K562 (cell line): Measurements from ENCODE around the gene SIRT7. TPM values are rescaled to one million over a fixed set of nuclear protein-coding genes. Genes with fewer than 3 reads are reported as not detected.

Experiments
- ATF1 ChIP-seq, 2 experiments: fragments of 450-650 bp in 1 of 2; IDR thresholded peaks; 2 replicates each; pipeline ENCODE4 v1.6.1; 2016; ENCODE audit warnings: missing compliant biosample characterization in 1 of 2, missing genetic modification characterization in 1 of 2
- ELF1 ChIP-seq: fragments of 200-800 bp; sonication (Bioruptor generic); IDR thresholded peaks from 2 replicates; pipeline ENCODE4 v1.6.1; 2016; ENCODE audit warnings: missing genetic modification characterization, missing compliant biosample characterization
- TEAD1 ChIP-seq, 2 experiments: fragments of 450-650 bp in 1 of 2; sonication (generic) in 1 of 2; formaldehyde crosslinking; IDR thresholded peaks; 2 replicates each; pipeline versions ENCODE4 v1.4.0 to v1.8.0; 2020 to 2022; ENCODE audit warnings: mild to moderate bottlenecking in 2 of 2, missing genetic modification reagents in 1 of 2
- TEAD4 ChIP-seq, 2 experiments: sonication (generic) in 1 of 2; formaldehyde crosslinking in 1 of 2; IDR thresholded peaks; 2 replicates each; pipeline versions ENCODE4 v1.6.1 to v1.8.0; 2012 to 2022; ENCODE audit warnings: borderline replicate concordance in 1 of 2, inconsistent platforms in 1 of 2, low read length in 1 of 2, mild to moderate bottlenecking in 1 of 2, missing genetic modification reagents in 1 of 2
- ZBTB7A ChIP-seq: IDR thresholded peaks from 2 replicates; pipeline ENCODE4 v1.6.1; 2011; ENCODE audit warnings: low read depth, mild to moderate bottlenecking, low read length, moderate library complexity, borderline replicate concordance; ENCODE audit not compliant: control insufficient read depth
- ZNF23 ChIP-seq: fragments of 250-450 bp; sonication (Bioruptor Pico); IDR thresholded peaks from 2 replicates; pipeline ENCODE4 v1.4.0; 2020; ENCODE audit warnings: mild to moderate bottlenecking
- polyA plus RNA-seq, 8 experiments: library from polyadenylated mRNA; depleted of rRNA in 4 of 8; stranded (reverse) in 5 of 8; unstranded in 3 of 8; fragments of >200 nt; fragmentation: Nextera tagmentation in 2 of 8; fragmentation: Illumina TruSeq in 1 of 8; extraction: Ambion mirVana in 2 of 8; extraction: Trizol in 1 of 8; gene quantifications; 2 replicates each; pipeline versions ENCODE4 v1.2.1 to v1.2.3, GENCODE V29; 2011 to 2014; ENCODE audit warnings: inconsistent platforms in 1 of 8, missing spikeins in 1 of 8
- total RNA-seq, 7 experiments: library from RNA; depleted of rRNA in 6 of 7; stranded (reverse); fragments of >200 nt in 6 of 7; fragmentation: Illumina TruSeq in 2 of 7; extraction: Trizol in 2 of 7; gene quantifications; 2 replicates each; pipeline versions ENCODE4 v1.2.1 to v1.2.3, GENCODE V29; 2011 to 2021; ENCODE audit warnings: low replicate concordance in 1 of 7
- TF ChIP-seq, protein P1 (sequence below): fragments of 200-800 bp; sonication (Bioruptor generic); IDR thresholded peaks from 2 replicates; pipeline ENCODE4 v1.6.1; 2017; ENCODE audit warnings: missing genetic modification characterization, missing compliant biosample characterization
- TF ChIP-seq, protein P2 (sequence below), 2 experiments: IDR thresholded peaks in 1 of 2; conservative IDR thresholded peaks in 1 of 2; 2 replicates each; pipeline ENCODE4 v1.6.1; 2016; ENCODE audit warnings: low read depth in 2 of 2, mild to moderate bottlenecking in 1 of 2, missing compliant biosample characterization in 1 of 2, missing genetic modification characterization in 1 of 2, moderate library complexity in 1 of 2
- TF ChIP-seq, protein P3 (sequence below): sonication (generic); formaldehyde crosslinking; IDR thresholded peaks from 2 replicates; pipeline ENCODE4 v1.8.0; 2023; ENCODE audit warnings: mild to moderate bottlenecking, missing genetic modification reagents
- TF ChIP-seq, protein P4 (sequence below): fragments of 250-450 bp; sonication (Bioruptor Pico); IDR thresholded peaks from 2 replicates; pipeline ENCODE4 v1.4.0; 2020

SIRT7 gene
- total and polyA plus RNA-seq, 9 of the 15 experiments (the other 6 are each of a cell fraction or from before 2014, with no cell fraction given) = 1.6 to 54.8 (median 20.3) TPM

DNA sequence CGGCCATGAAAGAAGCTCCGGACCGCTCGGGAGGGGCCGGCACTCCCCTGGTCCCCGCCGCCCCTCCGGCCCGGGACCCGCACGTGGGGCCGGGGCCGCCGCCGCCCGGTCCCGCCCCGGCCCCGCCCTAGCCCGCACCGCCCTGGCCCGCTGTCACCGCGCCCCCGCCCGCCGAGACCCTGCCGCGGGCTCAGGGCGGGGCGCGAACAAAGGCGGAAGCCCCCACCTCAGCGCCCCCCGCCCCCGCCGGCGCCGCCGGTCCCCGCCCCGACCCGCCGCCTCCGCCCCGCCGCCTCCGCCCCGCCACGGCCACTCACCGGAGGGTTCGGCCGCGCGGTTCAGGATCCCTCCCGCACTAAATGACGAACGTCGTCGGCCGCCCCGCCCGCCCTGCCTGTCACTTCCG is 47.0 kb downstream of the SIRT7 start, which contains the start of gene ARHGDIA (continued):
- TF ChIP-seq, protein P1, sequence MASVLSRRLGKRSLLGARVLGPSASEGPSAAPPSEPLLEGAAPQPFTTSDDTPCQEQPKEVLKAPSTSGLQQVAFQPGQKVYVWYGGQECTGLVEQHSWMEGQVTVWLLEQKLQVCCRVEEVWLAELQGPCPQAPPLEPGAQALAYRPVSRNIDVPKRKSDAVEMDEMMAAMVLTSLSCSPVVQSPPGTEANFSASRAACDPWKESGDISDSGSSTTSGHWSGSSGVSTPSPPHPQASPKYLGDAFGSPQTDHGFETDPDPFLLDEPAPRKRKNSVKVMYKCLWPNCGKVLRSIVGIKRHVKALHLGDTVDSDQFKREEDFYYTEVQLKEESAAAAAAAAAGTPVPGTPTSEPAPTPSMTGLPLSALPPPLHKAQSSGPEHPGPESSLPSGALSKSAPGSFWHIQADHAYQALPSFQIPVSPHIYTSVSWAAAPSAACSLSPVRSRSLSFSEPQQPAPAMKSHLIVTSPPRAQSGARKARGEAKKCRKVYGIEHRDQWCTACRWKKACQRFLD (CRISPR knock-in tag) = peak; percentile 56; the same call in 1 of the 2 replicates
- TF ChIP-seq ZNF23 (CRISPR knock-in tag) (no peak), ZBTB7A (peak; percentile 27), TEAD4 (IDR thresholded peaks at IDR 0.05; ENCODE audit: low read length) (no peak), TEAD4 (CRISPR knock-in tag; IDR thresholded peaks at IDR 0.05; ENCODE audit: borderline replicate concordance) (no peak), TEAD1 (CRISPR knock-in tag; IDR thresholded peaks at IDR 0.05) (no peak), ELF1 (tag) (peak; percentile 97; the same call in 1 of the 2 replicates), ATF1 (CRISPR knock-in tag; IDR thresholded peaks at IDR 0.05) (peak; percentile 45; the same call in 1 of the 2 replicates), ATF1 (tag; IDR thresholded peaks at IDR 0.05) (no peak)
- TF ChIP-seq, protein P2, sequence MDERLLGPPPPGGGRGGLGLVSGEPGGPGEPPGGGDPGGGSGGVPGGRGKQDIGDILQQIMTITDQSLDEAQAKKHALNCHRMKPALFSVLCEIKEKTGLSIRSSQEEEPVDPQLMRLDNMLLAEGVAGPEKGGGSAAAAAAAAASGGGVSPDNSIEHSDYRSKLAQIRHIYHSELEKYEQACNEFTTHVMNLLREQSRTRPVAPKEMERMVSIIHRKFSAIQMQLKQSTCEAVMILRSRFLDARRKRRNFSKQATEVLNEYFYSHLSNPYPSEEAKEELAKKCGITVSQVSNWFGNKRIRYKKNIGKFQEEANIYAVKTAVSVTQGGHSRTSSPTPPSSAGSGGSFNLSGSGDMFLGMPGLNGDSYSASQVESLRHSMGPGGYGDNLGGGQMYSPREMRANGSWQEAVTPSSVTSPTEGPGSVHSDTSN (CRISPR knock-in tag; IDR thresholded peaks at IDR 0.05; ENCODE audit: low read depth) = peak; percentile 38; the same call in 1 of the 2 replicates
- TF ChIP-seq, protein P2 (tag; conservative IDR thresholded peaks at IDR 0.05; ENCODE audit: low read depth) = no peak
- TF ChIP-seq, protein P3, sequence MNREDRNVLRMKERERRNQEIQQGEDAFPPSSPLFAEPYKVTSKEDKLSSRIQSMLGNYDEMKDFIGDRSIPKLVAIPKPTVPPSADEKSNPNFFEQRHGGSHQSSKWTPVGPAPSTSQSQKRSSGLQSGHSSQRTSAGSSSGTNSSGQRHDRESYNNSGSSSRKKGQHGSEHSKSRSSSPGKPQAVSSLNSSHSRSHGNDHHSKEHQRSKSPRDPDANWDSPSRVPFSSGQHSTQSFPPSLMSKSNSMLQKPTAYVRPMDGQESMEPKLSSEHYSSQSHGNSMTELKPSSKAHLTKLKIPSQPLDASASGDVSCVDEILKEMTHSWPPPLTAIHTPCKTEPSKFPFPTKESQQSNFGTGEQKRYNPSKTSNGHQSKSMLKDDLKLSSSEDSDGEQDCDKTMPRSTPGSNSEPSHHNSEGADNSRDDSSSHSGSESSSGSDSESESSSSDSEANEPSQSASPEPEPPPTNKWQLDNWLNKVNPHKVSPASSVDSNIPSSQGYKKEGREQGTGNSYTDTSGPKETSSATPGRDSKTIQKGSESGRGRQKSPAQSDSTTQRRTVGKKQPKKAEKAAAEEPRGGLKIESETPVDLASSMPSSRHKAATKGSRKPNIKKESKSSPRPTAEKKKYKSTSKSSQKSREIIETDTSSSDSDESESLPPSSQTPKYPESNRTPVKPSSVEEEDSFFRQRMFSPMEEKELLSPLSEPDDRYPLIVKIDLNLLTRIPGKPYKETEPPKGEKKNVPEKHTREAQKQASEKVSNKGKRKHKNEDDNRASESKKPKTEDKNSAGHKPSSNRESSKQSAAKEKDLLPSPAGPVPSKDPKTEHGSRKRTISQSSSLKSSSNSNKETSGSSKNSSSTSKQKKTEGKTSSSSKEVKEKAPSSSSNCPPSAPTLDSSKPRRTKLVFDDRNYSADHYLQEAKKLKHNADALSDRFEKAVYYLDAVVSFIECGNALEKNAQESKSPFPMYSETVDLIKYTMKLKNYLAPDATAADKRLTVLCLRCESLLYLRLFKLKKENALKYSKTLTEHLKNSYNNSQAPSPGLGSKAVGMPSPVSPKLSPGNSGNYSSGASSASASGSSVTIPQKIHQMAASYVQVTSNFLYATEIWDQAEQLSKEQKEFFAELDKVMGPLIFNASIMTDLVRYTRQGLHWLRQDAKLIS = no peak
- TF ChIP-seq, protein P4, sequence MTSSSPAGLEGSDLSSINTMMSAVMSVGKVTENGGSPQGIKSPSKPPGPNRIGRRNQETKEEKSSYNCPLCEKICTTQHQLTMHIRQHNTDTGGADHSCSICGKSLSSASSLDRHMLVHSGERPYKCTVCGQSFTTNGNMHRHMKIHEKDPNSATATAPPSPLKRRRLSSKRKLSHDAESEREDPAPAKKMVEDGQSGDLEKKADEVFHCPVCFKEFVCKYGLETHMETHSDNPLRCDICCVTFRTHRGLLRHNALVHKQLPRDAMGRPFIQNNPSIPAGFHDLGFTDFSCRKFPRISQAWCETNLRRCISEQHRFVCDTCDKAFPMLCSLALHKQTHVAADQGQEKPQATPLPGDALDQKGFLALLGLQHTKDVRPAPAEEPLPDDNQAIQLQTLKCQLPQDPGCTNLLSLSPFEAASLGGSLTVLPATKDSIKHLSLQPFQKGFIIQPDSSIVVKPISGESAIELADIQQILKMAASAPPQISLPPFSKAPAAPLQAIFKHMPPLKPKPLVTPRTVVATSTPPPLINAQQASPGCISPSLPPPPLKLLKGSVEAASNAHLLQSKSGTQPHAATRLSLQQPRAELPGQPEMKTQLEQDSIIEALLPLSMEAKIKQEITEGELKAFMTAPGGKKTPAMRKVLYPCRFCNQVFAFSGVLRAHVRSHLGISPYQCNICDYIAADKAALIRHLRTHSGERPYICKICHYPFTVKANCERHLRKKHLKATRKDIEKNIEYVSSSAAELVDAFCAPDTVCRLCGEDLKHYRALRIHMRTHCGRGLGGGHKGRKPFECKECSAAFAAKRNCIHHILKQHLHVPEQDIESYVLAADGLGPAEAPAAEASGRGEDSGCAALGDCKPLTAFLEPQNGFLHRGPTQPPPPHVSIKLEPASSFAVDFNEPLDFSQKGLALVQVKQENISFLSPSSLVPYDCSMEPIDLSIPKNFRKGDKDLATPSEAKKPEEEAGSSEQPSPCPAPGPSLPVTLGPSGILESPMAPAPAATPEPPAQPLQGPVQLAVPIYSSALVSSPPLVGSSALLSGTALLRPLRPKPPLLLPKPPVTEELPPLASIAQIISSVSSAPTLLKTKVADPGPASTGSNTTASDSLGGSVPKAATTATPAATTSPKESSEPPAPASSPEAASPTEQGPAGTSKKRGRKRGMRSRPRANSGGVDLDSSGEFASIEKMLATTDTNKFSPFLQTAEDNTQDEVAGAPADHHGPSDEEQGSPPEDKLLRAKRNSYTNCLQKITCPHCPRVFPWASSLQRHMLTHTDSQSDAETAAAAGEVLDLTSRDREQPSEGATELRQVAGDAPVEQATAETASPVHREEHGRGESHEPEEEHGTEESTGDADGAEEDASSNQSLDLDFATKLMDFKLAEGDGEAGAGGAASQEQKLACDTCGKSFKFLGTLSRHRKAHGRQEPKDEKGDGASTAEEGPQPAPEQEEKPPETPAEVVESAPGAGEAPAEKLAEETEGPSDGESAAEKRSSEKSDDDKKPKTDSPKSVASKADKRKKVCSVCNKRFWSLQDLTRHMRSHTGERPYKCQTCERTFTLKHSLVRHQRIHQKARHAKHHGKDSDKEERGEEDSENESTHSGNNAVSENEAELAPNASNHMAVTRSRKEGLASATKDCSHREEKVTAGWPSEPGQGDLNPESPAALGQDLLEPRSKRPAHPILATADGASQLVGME (CRISPR knock-in tag) = no peak
